Cardiac fibroblast (primary cell): ENCODE data around the gene FAM162A.
"Not testable (repeated sequence)": the region's sequence is repeated elsewhere in the genome, so short reads cannot be mapped to it uniquely, and the experiment has no call there.

Source experiments
- DNase-seq, 2 donors: peaks; one replicate each; pipeline versions ENCODE4 v3.0.0 to v3.0.0-alpha.2; 2010; ENCODE audit warnings: low read depth in 2 of 2
- H3K4me3 ChIP-seq, 2 donors: replicated peaks in 1 of 2; 1 replicate in 1 of 2; 2 replicates in 1 of 2; pipeline ENCODE4 v1.5.1; 2011; ENCODE audit warnings: low read depth in 2 of 2, low read length in 2 of 2, mild to moderate bottlenecking in 2 of 2, moderate library complexity in 1 of 2
- CTCF ChIP-seq: IDR thresholded peaks from one replicate; pipeline ENCODE4 v1.5.1; 2011; ENCODE audit warnings: low read depth, mild to moderate bottlenecking, low read length, inconsistent platforms

The FAM162A gene

GRCh38 chr3:122430371-122430770, 46.4 kb downstream of the FAM162A start:
- DNase-seq: no peak
- TF ChIP-seq CTCF: no peak
- H3K4me3 ChIP-seq: no peak overlapping the region

GRCh38 chr3:122435950-122436349, 52.0 kb downstream of the FAM162A start:
- no peak overlapping the region for H3K4me3 ChIP-seq
- no peak for DNase-seq
- TF ChIP-seq CTCF: no peak

GRCh38 chr3:122443090-122443489, 59.1 kb downstream of the FAM162A start:
- no peak for TF ChIP-seq CTCF
- no peak overlapping the region for H3K4me3 ChIP-seq
- DNase-seq: no peak

- not testable (repeated sequence) for DNase-seq, H3K4me3 ChIP-seq
Measured at GRCh38 chr3:122443762-122444490, 59.9 kb downstream of the FAM162A start.

GRCh38 chr3:122444491-122444887, 60.5 kb downstream of the FAM162A start:
- not testable (repeated sequence) for H3K4me3 ChIP-seq, DNase-seq

- not testable (repeated sequence) for DNase-seq, H3K4me3 ChIP-seq
Measured at GRCh38 chr3:122448218-122448617, 64.2 kb downstream of the FAM162A start.

- no peak overlapping the region for H3K4me3 ChIP-seq
- TF ChIP-seq CTCF: no peak
- DNase-seq: no peak
Measured at GRCh38 chr3:122451371-122451770, 67.4 kb downstream of the FAM162A start.

GRCh38 chr3:122456074-122456473, 72.1 kb downstream of the FAM162A start:
- H3K4me3 ChIP-seq: no peak overlapping the region
- no peak for DNase-seq
- no peak for TF ChIP-seq CTCF
